ENCODE measurements around the gene SYNRG. TPM values are rescaled to one million over a fixed set of nuclear protein-coding genes. Genes with fewer than 3 reads are reported as not detected.

The SYNRG gene
- total RNA-seq, 1 donor from 2014 or later = 49.6 TPM

GRCh38 chr17:37489197-37490001 is 119.8 kb downstream of the SYNRG start, which contains the start of gene DUSP14:
Gene DUSP14 (plus strand): TSS chr17:37489891. CDS start chr17:37512273, 22,382 bp downstream.
- ATAC-seq = peak; percentile 86
- intact Hi-C loops (cut with DNase I) = no loop called here
- DNase-seq (ENCODE audit: low spot score) = peak; percentile 85

- ATAC-seq (peak; percentile 63), DNase-seq (ENCODE audit: low spot score) (peak; percentile 77)
- intact Hi-C loops (cut with DNase I) = no loop called here
Observed at GRCh38 chr17:37488607-37489196, 120.5 kb downstream of the SYNRG start.

GRCh38 chr17:37488009-37488604 is 121.1 kb downstream of the SYNRG start:
- intact Hi-C loops (cut with DNase I) = no loop called here
- DNase-seq (ENCODE audit: low spot score) (no peak), ATAC-seq (peak; percentile 43)

- DNase-seq (ENCODE audit: low spot score) = no peak
- intact Hi-C loops (cut with DNase I) = no loop called here
- no peak for ATAC-seq
Observed at GRCh38 chr17:37485938-37486570, 123.2 kb downstream of the SYNRG start.

GRCh38 chr17:37483311-37484039 is 125.7 kb downstream of the SYNRG start:
- ATAC-seq (peak; percentile 44), DNase-seq (ENCODE audit: low spot score) (no peak)
- intact Hi-C loops (cut with DNase I) = no loop called here

GRCh38 chr17:37481001-37481665 is 128.1 kb downstream of the SYNRG start:
- intact Hi-C loops (cut with DNase I) = no loop called here
- no peak for DNase-seq (ENCODE audit: low spot score)
- no peak for ATAC-seq

- ATAC-seq = no peak
- intact Hi-C loops (cut with DNase I) = no loop called here
- DNase-seq (ENCODE audit: low spot score) = no peak
Observed at GRCh38 chr17:37480427-37480826, 128.8 kb downstream of the SYNRG start.

GRCh38 chr17:37479025-37479424 is 130.2 kb downstream of the SYNRG start:
- ATAC-seq (no peak), DNase-seq (ENCODE audit: low spot score) (no peak)
- intact Hi-C loops (cut with DNase I) = no loop called here

- DNase-seq (ENCODE audit: low spot score) = no peak
- peak; percentile 96 for ATAC-seq
- intact Hi-C loops (cut with DNase I) = no loop called here
Observed at GRCh38 chr17:37478187-37478586, 131.0 kb downstream of the SYNRG start.

- DNase-seq (ENCODE audit: low spot score) (no peak), ATAC-seq (no peak)
- intact Hi-C loops (cut with DNase I) = no loop called here
Observed at GRCh38 chr17:37476431-37477120, 132.6 kb downstream of the SYNRG start.

GRCh38 chr17:37475731-37476420 is 133.3 kb downstream of the SYNRG start:
- intact Hi-C loops (cut with DNase I) = no loop called here
- no peak for ATAC-seq
- DNase-seq (ENCODE audit: low spot score) = no peak

GRCh38 chr17:37470181-37470580 is 139.0 kb downstream of the SYNRG start:
- DNase-seq (ENCODE audit: low spot score) (no peak), ATAC-seq (no peak)
- intact Hi-C loops (cut with DNase I) = no loop called here

GRCh38 chr17:37466471-37466870 is 142.7 kb downstream of the SYNRG start:
- intact Hi-C loops (cut with DNase I) = no loop called here
- ATAC-seq = no peak

GRCh38 chr17:37465069-37465616 is 144.1 kb downstream of the SYNRG start:
- intact Hi-C loops (cut with DNase I) = no loop called here
- ATAC-seq (no peak), DNase-seq (ENCODE audit: low spot score) (no peak)

More at GRCh38 chr17:37466471-37466870, 142.7 kb downstream of the SYNRG start:
- DNase-seq (ENCODE audit: low spot score) = no peak

Measured in sciatic nerve (tissue), 2 donors.